Measurements from ENCODE around the gene KRTAP20-1.

- TF ChIP-seq POLR2A (IDR thresholded peaks at IDR 0.05) (no peak), CTCF (IDR thresholded peaks at IDR 0.05) (no peak)
Measured at GRCh38 chr21:30577766-30578165, 38.5 kb upstream of the KRTAP20-1 start.
